Ovary (tissue), 9 donors: Measurements from ENCODE around the gene ATP1A2. TPM values are rescaled to one million over a fixed set of nuclear protein-coding genes. Genes with fewer than 3 reads are reported as not detected.

Source experiments
- DNase-seq, 5 donors: peaks; one replicate each; pipeline ENCODE4 v3.0.0-alpha.2; 2019 to 2020
- H3K27ac ChIP-seq, 2 donors: fragments of 200-600 bp; one replicate each; pipeline versions ENCODE4 v1.5.1 to v1.8.0; 2019 to 2022
- H3K27me3 ChIP-seq: fragments of 200-600 bp; one replicate; pipeline ENCODE4 v1.8.0; 2022
- H3K36me3 ChIP-seq: fragments of 200-600 bp; sonication (generic); one replicate; pipeline ENCODE4 v1.5.1; 2019
- H3K4me1 ChIP-seq: one replicate; pipeline ENCODE4 v1.8.1; 2013; ENCODE audit warnings: mild to moderate bottlenecking, moderate library complexity; ENCODE audit not compliant: insufficient read depth
- H3K4me3 ChIP-seq: fragments of 200-600 bp; sonication (generic); one replicate; pipeline ENCODE4 v1.5.1; 2017
- H3K9me3 ChIP-seq, 2 donors: fragments of 200-600 bp in 1 of 2; sonication (generic) in 1 of 2; one replicate each; pipeline versions ENCODE4 v1.5.1 to v1.8.1; 2013 to 2019; ENCODE audit warnings: mild to moderate bottlenecking in 1 of 2, moderate library complexity in 1 of 2
- CTCF ChIP-seq, 3 donors: fragments of 450-650 bp in 2 of 3; fragments of 200-600 bp in 1 of 3; IDR thresholded peaks; one replicate each; pipeline versions ENCODE4 v1.5.1 to v1.8.0; 2016 to 2022; ENCODE audit warnings: antibody characterized with exemption in 3 of 3, mild to moderate bottlenecking in 1 of 3
- EP300 ChIP-seq: sonication (generic); formaldehyde crosslinking; IDR thresholded peaks from one replicate; pipeline ENCODE4 v1.6.1; 2017; ENCODE audit warnings: antibody characterized with exemption
- POLR2A ChIP-seq: fragments of 450-650 bp; IDR thresholded peaks from one replicate; pipeline ENCODE4 v1.6.1; 2017; ENCODE audit warnings: antibody characterized with exemption, mild to moderate bottlenecking, moderate library complexity
- WGBS, 3 donors: extraction: QIAGEN DNeasy Blood & Tissue Kit in 1 of 3; methylation state at CpG; one replicate each; pipeline versions ENCODE4 v1.1.5 to v1.1.7; 2013 to 2017; 5-methylcytosine and 5-hydroxymethylcytosine counted together
- intact Hi-C, 4 donors: fragments of 100-400 bp; cut with DNase I; formaldehyde crosslinking; loops; one replicate each; pipeline versions ENCODE4 v1.11.0 to v1.15.1; 2022 to 2023
- polyA plus RNA-seq, 2 donors: library from polyadenylated mRNA; stranded (reverse); fragments of 200-250 nt in 1 of 2; fragments of 350-450 nt in 1 of 2; fragmentation: Illumina TruSeq in 1 of 2; extraction: RNeasy Lipid Tissue Mini Kit (QIAGEN cat#74804) in 1 of 2; gene quantifications; one replicate each; pipeline ENCODE4 v1.2.3, GENCODE V29; 2013 to 2014
- total RNA-seq, 7 donors: library from RNA; depleted of rRNA in 2 of 7; stranded (reverse); fragments of >200 nt in 2 of 7; fragmentation: NEBNext Ultra II Directional in 3 of 7; extraction: Animal tissue kit (Norgen Biotek cat#: 25700) in 3 of 7; gene quantifications; one replicate each; pipeline versions ENCODE4 v1.1.0 to v1.2.4, GENCODE V29; 2016 to 2023
- donor health status: DM: no; HTN: no; CAD: no; lungs with moderate emphysema.
- donor health status: DM: no; HTN: no; CAD: no.
- donor health status: Bipolar disorder and iron deficiency.
- donor health status: DM: yes; HTN: yes; CAD: no.
- donor health status: DM: no; HTN: no; CAD: no.
- donor health status: DM: yes; HTN: yes; CAD: no.

The ATP1A2 gene
- total and polyA plus RNA-seq, 9 donors = 3.0 to 38.6 (median 15.0) TPM

GRCh38 chr1:160158031-160158430 lies 42.5 kb downstream of the ATP1A2 start:
- intact Hi-C loops = no loop called here
- 63 to 90% (median 77%) methylated on average over 3 of the region's 3 CpGs for WGBS, 3 donors
- no peak overlapping the region for H3K27ac ChIP-seq
- H3K36me3 ChIP-seq = no peaks in the 10 kb centered on the region
- H3K4me1 ChIP-seq = no peaks in the 10 kb centered on the region
- no peaks in the 10 kb centered on the region for H3K9me3 ChIP-seq
- no peak overlapping the region for H3K4me3 ChIP-seq
- no peak for DNase-seq
- H3K27me3 ChIP-seq = no peaks in the 10 kb centered on the region
- no peak for TF ChIP-seq EP300
- no peak for TF ChIP-seq CTCF (IDR thresholded peaks at IDR 0.05)
- TF ChIP-seq POLR2A = no peak

GRCh38 chr1:160158534-160158933 lies 43.0 kb downstream of the ATP1A2 start:
- intact Hi-C loops = no loop called here
- DNase-seq = no peak
- no peak overlapping the region for H3K27ac ChIP-seq
- H3K27me3 ChIP-seq = no peaks in the 10 kb centered on the region
- H3K4me1 ChIP-seq = no peaks in the 10 kb centered on the region
- no peaks in the 10 kb centered on the region for H3K36me3 ChIP-seq
- 84 to 90% (median 89%) methylated on average over 4 of the region's 4 CpGs for WGBS, 3 donors
- no peaks in the 10 kb centered on the region for H3K9me3 ChIP-seq
- TF ChIP-seq POLR2A (no peak), CTCF (IDR thresholded peaks at IDR 0.05) (no peak), EP300 (no peak)
- no peak overlapping the region for H3K4me3 ChIP-seq

- no peak overlapping the region for H3K4me3 ChIP-seq
- no peak for DNase-seq
- intact Hi-C loops = no loop called here
- H3K27me3 ChIP-seq = no peaks in the 10 kb centered on the region
- H3K27ac ChIP-seq = no peak overlapping the region
- H3K4me1 ChIP-seq = no peaks in the 10 kb centered on the region
- no peaks in the 10 kb centered on the region for H3K9me3 ChIP-seq
- no peaks in the 10 kb centered on the region for H3K36me3 ChIP-seq
- TF ChIP-seq CTCF (IDR thresholded peaks at IDR 0.05) (no peak), POLR2A (no peak), EP300 (no peak)
These were observed 44.3 kb downstream of the ATP1A2 start for GRCh38 chr1:160159846-160160245.

- Histone ChIP-seq H3K36me3 (no peaks in the 10 kb centered on the region), H3K4me3 (no peak overlapping the region), H3K27ac (no peak overlapping the region), H3K9me3 (no peaks in the 10 kb centered on the region), H3K27me3 (no peaks in the 10 kb centered on the region), H3K4me1 (no peaks in the 10 kb centered on the region)
- 59 to 66% (median 62%) methylated on average over 6 of the region's 6 CpGs for WGBS, 3 donors
- TF ChIP-seq EP300 (no peak), CTCF (IDR thresholded peaks at IDR 0.05) (no peak), POLR2A (no peak)
- DNase-seq = peak in 1 of 5 donors; percentile 42
- intact Hi-C loops = no loop called here
These were observed 46.6 kb downstream of the ATP1A2 start for GRCh38 chr1:160161965-160162705.
